ENCODE measurements around the gene CYS1.
A peak's percentile ranks its signal among the peaks of the same experiment; 100 is the strongest.
"Not testable (repeated sequence)": the region's sequence is repeated elsewhere in the genome, so short reads cannot be mapped to it uniquely, and the experiment has no call there.

Gene CYS1

GRCh38 chr2:10029875-10030223, 50.4 kb downstream of the CYS1 start:
- no peak for DNase-seq

GRCh38 chr2:10028988-10029874, 51.0 kb downstream of the CYS1 start:
- DNase-seq: peak in 2 of 14 donors; percentile 21 to 25

GRCh38 chr2:10028407-10028987, 51.7 kb downstream of the CYS1 start:
- no peak for DNase-seq

GRCh38 chr2:10027660-10028330, 52.4 kb downstream of the CYS1 start:
- DNase-seq: no peak

GRCh38 chr2:10026940-10027569, 53.2 kb downstream of the CYS1 start:
- DNase-seq: no peak

- DNase-seq: no peak
These were observed 57.1 kb downstream of the CYS1 start for GRCh38 chr2:10022966-10023662.

GRCh38 chr2:10022445-10022844, 57.8 kb downstream of the CYS1 start:
- no peak for DNase-seq

GRCh38 chr2:10022041-10022421, 58.2 kb downstream of the CYS1 start:
- no peak for DNase-seq

- no peak for DNase-seq
These were observed 60.4 kb downstream of the CYS1 start for GRCh38 chr2:10019602-10020400.

- DNase-seq: no peak
These were observed 61.0 kb downstream of the CYS1 start for GRCh38 chr2:10019174-10019573.

- no peak for DNase-seq
These were observed 62.8 kb downstream of the CYS1 start for GRCh38 chr2:10017313-10017941.

- no peak for DNase-seq
These were observed 63.4 kb downstream of the CYS1 start for GRCh38 chr2:10016802-10017258.

GRCh38 chr2:10016001-10016801, 64.0 kb downstream of the CYS1 start:
- no peak for DNase-seq

- DNase-seq: not testable (repeated sequence)
These were observed 64.7 kb downstream of the CYS1 start for GRCh38 chr2:10015376-10015989.

- no peak for DNase-seq
These were observed 65.6 kb downstream of the CYS1 start for GRCh38 chr2:10014418-10015190.

GRCh38 chr2:10013651-10014417, 66.4 kb downstream of the CYS1 start:
- not testable (repeated sequence) for DNase-seq

GRCh38 chr2:10012963-10013461, 67.2 kb downstream of the CYS1 start:
- DNase-seq: no peak

Data from C1 segment of cervical spinal cord (tissue), 14 donors.